ENCODE data around the gene AGAP1. TPM values are rescaled to one million over a fixed set of nuclear protein-coding genes. Genes with fewer than 3 reads are reported as not detected.

Gene AGAP1
- total and polyA plus RNA-seq, 4 donors = 2.0 to 8.5 (median 5.4) TPM

GRCh38 chr2:235485362-235485761 is 8.5 kb upstream of the AGAP1 start:
- 88% methylated on average over 5 of the region's 5 CpGs for WGBS
- H3K9ac ChIP-seq (ENCODE audit: low read depth in 1 of 2, low read length in 2 of 2) = no peak overlapping the region
- TF ChIP-seq NR2F2 (IDR thresholded peaks at IDR 0.05) (no peak), HNF4A (conservative IDR thresholded peaks at IDR 0.05) (no peak)
- TF ChIP-seq, protein P1, sequence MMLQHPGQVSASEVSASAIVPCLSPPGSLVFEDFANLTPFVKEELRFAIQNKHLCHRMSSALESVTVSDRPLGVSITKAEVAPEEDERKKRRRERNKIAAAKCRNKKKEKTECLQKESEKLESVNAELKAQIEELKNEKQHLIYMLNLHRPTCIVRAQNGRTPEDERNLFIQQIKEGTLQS (IDR thresholded peaks at IDR 0.05) = no peak
- TF ChIP-seq, protein P2, sequence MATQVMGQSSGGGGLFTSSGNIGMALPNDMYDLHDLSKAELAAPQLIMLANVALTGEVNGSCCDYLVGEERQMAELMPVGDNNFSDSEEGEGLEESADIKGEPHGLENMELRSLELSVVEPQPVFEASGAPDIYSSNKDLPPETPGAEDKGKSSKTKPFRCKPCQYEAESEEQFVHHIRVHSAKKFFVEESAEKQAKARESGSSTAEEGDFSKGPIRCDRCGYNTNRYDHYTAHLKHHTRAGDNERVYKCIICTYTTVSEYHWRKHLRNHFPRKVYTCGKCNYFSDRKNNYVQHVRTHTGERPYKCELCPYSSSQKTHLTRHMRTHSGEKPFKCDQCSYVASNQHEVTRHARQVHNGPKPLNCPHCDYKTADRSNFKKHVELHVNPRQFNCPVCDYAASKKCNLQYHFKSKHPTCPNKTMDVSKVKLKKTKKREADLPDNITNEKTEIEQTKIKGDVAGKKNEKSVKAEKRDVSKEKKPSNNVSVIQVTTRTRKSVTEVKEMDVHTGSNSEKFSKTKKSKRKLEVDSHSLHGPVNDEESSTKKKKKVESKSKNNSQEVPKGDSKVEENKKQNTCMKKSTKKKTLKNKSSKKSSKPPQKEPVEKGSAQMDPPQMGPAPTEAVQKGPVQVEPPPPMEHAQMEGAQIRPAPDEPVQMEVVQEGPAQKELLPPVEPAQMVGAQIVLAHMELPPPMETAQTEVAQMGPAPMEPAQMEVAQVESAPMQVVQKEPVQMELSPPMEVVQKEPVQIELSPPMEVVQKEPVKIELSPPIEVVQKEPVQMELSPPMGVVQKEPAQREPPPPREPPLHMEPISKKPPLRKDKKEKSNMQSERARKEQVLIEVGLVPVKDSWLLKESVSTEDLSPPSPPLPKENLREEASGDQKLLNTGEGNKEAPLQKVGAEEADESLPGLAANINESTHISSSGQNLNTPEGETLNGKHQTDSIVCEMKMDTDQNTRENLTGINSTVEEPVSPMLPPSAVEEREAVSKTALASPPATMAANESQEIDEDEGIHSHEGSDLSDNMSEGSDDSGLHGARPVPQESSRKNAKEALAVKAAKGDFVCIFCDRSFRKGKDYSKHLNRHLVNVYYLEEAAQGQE (IDR thresholded peaks at IDR 0.05) = no peak
- no peak overlapping the region for H3K27ac ChIP-seq (ENCODE audit: low read depth in 1 of 2, low read length in 2 of 2)
- no peaks in the 10 kb centered on the region for H3K4me1 ChIP-seq (ENCODE audit: control insufficient read depth in 4 of 4, insufficient read depth in 4 of 4, low read length in 3 of 4)
- no peaks in the 10 kb centered on the region for H3K9me3 ChIP-seq (ENCODE audit: control insufficient read depth in 4 of 4, low read length in 3 of 4)
- no peaks in the 10 kb centered on the region for H3K36me3 ChIP-seq (ENCODE audit: control insufficient read depth in 4 of 4, insufficient read depth in 3 of 4, low read depth in 1 of 4, low read length in 3 of 4)
- no peaks in the 10 kb centered on the region for H3K27me3 ChIP-seq (ENCODE audit: control insufficient read depth in 4 of 4, insufficient read depth in 4 of 4, low read length in 3 of 4)
- no peak for DNase-seq (ENCODE audit: low spot score)
- no peak overlapping the region for H3K4me3 ChIP-seq (ENCODE audit: low read depth in 1 of 3, low read length in 3 of 3)

DNA sequence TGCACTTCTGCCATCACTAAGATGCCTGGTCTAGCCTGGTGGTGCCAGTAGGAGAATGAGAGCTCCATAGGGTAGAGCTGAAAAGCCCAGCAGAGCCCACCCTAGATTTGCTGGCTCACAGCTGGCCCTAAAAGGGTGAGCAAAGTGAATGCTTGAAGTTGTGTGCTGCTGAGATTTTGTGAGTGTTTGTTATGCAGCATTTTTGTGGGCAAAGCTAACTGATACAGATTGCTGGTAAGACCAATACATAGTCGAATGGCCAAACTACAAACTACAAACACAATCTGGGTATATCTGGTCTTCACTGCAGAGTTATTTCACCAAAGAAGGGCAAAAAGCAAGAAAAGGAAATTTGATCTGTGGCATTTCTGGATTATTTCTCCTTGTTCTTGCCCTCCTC is 7.1 kb upstream of the AGAP1 start:
- H3K4me1 ChIP-seq (ENCODE audit: control insufficient read depth in 4 of 4, insufficient read depth in 4 of 4, low read length in 3 of 4) = no peaks in the 10 kb centered on the region
- H3K36me3 ChIP-seq (ENCODE audit: control insufficient read depth in 4 of 4, insufficient read depth in 3 of 4, low read depth in 1 of 4, low read length in 3 of 4) = no peaks in the 10 kb centered on the region
- DNase-seq (ENCODE audit: low spot score) = no peak
- WGBS = 72% methylated on average over 1 of the region's 1 CpG
- H3K9ac ChIP-seq (ENCODE audit: low read depth in 1 of 2, low read length in 2 of 2) = no peak overlapping the region
- TF ChIP-seq, protein P3, sequence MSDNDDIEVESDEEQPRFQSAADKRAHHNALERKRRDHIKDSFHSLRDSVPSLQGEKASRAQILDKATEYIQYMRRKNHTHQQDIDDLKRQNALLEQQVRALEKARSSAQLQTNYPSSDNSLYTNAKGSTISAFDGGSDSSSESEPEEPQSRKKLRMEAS (IDR thresholded peaks at IDR 0.05) = no peak
- no peak for TF ChIP-seq YY1 (IDR thresholded peaks at IDR 0.05)
- TF ChIP-seq HNF4G (IDR thresholded peaks at IDR 0.05) = no peak
- no peak for TF ChIP-seq RXRA (IDR thresholded peaks at IDR 0.05)
- TF ChIP-seq, protein P2 (IDR thresholded peaks at IDR 0.05) = no peak
- no peak for TF ChIP-seq EGR1 (IDR thresholded peaks at IDR 0.05; ENCODE audit: low read depth in 2 of 2)
- TF ChIP-seq, protein P4, sequence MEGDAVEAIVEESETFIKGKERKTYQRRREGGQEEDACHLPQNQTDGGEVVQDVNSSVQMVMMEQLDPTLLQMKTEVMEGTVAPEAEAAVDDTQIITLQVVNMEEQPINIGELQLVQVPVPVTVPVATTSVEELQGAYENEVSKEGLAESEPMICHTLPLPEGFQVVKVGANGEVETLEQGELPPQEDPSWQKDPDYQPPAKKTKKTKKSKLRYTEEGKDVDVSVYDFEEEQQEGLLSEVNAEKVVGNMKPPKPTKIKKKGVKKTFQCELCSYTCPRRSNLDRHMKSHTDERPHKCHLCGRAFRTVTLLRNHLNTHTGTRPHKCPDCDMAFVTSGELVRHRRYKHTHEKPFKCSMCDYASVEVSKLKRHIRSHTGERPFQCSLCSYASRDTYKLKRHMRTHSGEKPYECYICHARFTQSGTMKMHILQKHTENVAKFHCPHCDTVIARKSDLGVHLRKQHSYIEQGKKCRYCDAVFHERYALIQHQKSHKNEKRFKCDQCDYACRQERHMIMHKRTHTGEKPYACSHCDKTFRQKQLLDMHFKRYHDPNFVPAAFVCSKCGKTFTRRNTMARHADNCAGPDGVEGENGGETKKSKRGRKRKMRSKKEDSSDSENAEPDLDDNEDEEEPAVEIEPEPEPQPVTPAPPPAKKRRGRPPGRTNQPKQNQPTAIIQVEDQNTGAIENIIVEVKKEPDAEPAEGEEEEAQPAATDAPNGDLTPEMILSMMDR (IDR thresholded peaks at IDR 0.05; ENCODE audit: low read depth, low read length, missing input control) = no peak
- TF ChIP-seq SP1 (IDR thresholded peaks at IDR 0.05) = no peak
- TF ChIP-seq RAD21 (IDR thresholded peaks at IDR 0.05) = no peak
- TF ChIP-seq TAF1 (conservative IDR thresholded peaks at IDR 0.05) = no peak
- no peaks in the 10 kb centered on the region for H3K27me3 ChIP-seq (ENCODE audit: control insufficient read depth in 4 of 4, insufficient read depth in 4 of 4, low read length in 3 of 4)
- H3K27ac ChIP-seq (ENCODE audit: low read depth in 1 of 2, low read length in 2 of 2) = no peak overlapping the region
- H3K4me3 ChIP-seq (ENCODE audit: low read depth in 1 of 3, low read length in 3 of 3) = no peak overlapping the region
- no peaks in the 10 kb centered on the region for H3K9me3 ChIP-seq (ENCODE audit: control insufficient read depth in 4 of 4, low read length in 3 of 4)

Measured in liver (tissue), 9 donors.